ENCODE measurements around the gene TMPRSS9.
"Not testable (repeated sequence)": the region's sequence is repeated elsewhere in the genome, so short reads cannot be mapped to it uniquely, and the experiment has no call there.

Gene TMPRSS9

DNA sequence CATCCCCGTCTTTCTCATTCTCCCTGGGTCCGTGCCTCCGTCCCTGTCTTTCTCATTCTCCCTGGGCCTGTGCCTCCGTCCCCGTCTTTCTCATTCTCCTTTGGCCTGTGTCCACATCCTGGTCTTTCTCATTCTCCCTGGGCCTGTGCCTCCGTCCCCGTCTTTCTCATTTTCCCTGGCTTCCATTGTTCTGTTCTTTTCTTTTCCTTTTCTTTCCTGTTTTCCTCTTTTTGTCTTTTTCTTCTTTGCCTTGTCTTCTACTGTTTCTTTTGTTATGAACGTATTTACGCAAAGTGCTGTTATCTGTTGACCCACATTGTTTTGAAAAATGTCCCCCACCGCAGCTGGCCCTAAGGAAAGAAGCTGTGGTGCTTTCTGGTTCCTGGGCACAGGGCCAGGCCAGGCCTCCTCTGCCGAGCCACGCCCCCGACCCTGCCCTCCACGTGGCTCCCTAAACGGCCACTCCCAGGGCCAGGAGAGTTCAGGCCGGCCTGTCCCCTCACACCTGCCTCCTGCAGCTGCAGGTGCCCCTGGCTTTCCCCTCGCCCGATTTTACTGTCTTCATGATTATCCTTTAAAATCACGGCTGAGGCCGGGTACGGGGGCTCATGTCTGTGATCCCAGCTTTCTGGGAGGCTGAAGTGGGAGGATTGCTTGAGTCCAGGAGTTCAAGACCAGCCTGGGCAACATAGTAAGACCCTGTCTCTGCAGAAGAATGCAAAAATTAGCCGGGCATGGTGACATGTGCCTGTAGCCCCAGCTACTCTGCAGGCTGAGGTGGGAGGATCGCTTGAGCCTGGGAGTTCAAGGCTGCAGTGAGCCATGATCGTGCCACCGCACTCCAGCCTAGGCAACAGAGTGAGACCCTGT, 14.0 kb upstream of the TMPRSS9 start:
- H3K18ac ChIP-seq (ENCODE audit: low read length): no peak overlapping the region
- H3K4me1 ChIP-seq (ENCODE audit: control insufficient read depth in 2 of 2, insufficient read depth in 1 of 2, low read depth in 1 of 2, low read length in 2 of 2): no peaks in the 10 kb centered on the region
- H3K9me3 ChIP-seq (replicated peaks in 1 of 2; ENCODE audit: control insufficient read depth in 2 of 2, insufficient read depth in 1 of 2, low read depth in 1 of 2, low read length in 2 of 2): no peaks in the 10 kb centered on the region
- H3K23ac ChIP-seq (ENCODE audit: low read depth, low read length, poor library complexity): no peak overlapping the region
- H3K79me1 ChIP-seq (ENCODE audit: low read depth, low read length): peaks cover 5% of the 10 kb centered on the region
- no peaks in the 10 kb centered on the region for H3K27me3 ChIP-seq (ENCODE audit: control insufficient read depth in 3 of 3, insufficient read depth in 3 of 3, low read depth in 1 of 3, low read length in 3 of 3)
- H3K4me3 ChIP-seq (ENCODE audit: low read length in 2 of 2): no peak overlapping the region
- no peak overlapping the region for H2BK120ac ChIP-seq (ENCODE audit: low read depth, low read length)
- no peak overlapping the region for H3K9ac ChIP-seq (ENCODE audit: low read depth, low read length, poor library complexity)
- no peak overlapping the region for H4K8ac ChIP-seq (ENCODE audit: low read depth, low read length)
- no peak overlapping the region for H2AFZ ChIP-seq (ENCODE audit: low read length)
- no peak for DNase-seq (ENCODE audit: low spot score)
- peaks cover 17 to 52% of the 10 kb centered on the region in 2 donors for H3K36me3 ChIP-seq (replicated peaks in 1 of 2; ENCODE audit: control insufficient read depth in 2 of 2, insufficient read depth in 2 of 2, low read length in 2 of 2)
- no peak overlapping the region for H2BK15ac ChIP-seq (ENCODE audit: low read length)
- no peak overlapping the region for H3K14ac ChIP-seq (ENCODE audit: low read length)
- H2AK5ac ChIP-seq (ENCODE audit: low read depth, low read length): no peak overlapping the region
- H3K4ac ChIP-seq (ENCODE audit: low read length): no peak overlapping the region
- no peak overlapping the region for H4K91ac ChIP-seq (ENCODE audit: low read depth, low read length, poor library complexity)
- no peak overlapping the region for H3K4me2 ChIP-seq (ENCODE audit: insufficient read depth, low read length, poor library complexity, severe bottlenecking)
- H2BK12ac ChIP-seq (ENCODE audit: low read length): no peak overlapping the region
- H3K27ac ChIP-seq (replicated peaks; ENCODE audit: low read length): no peak overlapping the region
- no CpG with 5 or more reads among the region's 25 CpGs for WGBS, 2 donors (ENCODE audit: extremely low coverage in 2 of 2, insufficient read length in 2 of 2, insufficient replicate concordance in 1 of 2)
- no peak overlapping the region for H2BK5ac ChIP-seq (ENCODE audit: low read length)

DNA sequence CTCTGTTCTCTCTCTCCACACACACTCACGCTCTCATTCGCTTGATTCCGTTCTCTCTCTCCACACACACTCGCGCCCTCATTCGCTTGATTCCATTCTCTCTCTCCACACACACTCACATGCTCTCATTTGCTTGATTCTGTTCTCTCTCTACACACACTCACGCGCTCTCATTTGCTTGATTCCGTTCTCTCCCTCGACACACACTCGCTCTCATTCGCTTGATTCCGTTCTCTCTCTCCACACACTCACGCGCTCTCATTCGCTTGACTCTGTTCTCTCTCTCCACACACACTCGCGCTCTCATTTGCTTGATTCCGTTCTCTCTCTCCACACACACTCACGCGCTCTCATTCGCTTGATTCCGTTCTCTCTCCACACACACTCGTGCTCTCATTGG, 10.2 kb upstream of the TMPRSS9 start:
- not testable (repeated sequence) for H3K27me3 ChIP-seq (ENCODE audit: control insufficient read depth in 3 of 3, insufficient read depth in 3 of 3, low read depth in 1 of 3, low read length in 3 of 3); H2BK15ac ChIP-seq (ENCODE audit: low read length); H2AK5ac ChIP-seq (ENCODE audit: low read depth, low read length); H2BK12ac ChIP-seq (ENCODE audit: low read length); H3K4me2 ChIP-seq (ENCODE audit: insufficient read depth, low read length, poor library complexity, severe bottlenecking); H2BK5ac ChIP-seq (ENCODE audit: low read length); H3K79me1 ChIP-seq (ENCODE audit: low read depth, low read length); H4K8ac ChIP-seq (ENCODE audit: low read depth, low read length); H3K4ac ChIP-seq (ENCODE audit: low read length); H3K18ac ChIP-seq (ENCODE audit: low read length); H3K23ac ChIP-seq (ENCODE audit: low read depth, low read length, poor library complexity); H3K27ac ChIP-seq (replicated peaks; ENCODE audit: low read length); H4K91ac ChIP-seq (ENCODE audit: low read depth, low read length, poor library complexity); H2BK120ac ChIP-seq (ENCODE audit: low read depth, low read length); H3K4me1 ChIP-seq (ENCODE audit: control insufficient read depth in 2 of 2, insufficient read depth in 1 of 2, low read depth in 1 of 2, low read length in 2 of 2); DNase-seq (ENCODE audit: low spot score); H2AFZ ChIP-seq (ENCODE audit: low read length); H3K14ac ChIP-seq (ENCODE audit: low read length); H3K9me3 ChIP-seq (replicated peaks in 1 of 2; ENCODE audit: control insufficient read depth in 2 of 2, insufficient read depth in 1 of 2, low read depth in 1 of 2, low read length in 2 of 2)
- H3K9ac ChIP-seq (ENCODE audit: low read depth, low read length, poor library complexity): peak overlapping the region; percentile 70
- H3K4me3 ChIP-seq (ENCODE audit: low read length in 2 of 2): peak overlapping the region in 1 of 2 donors; percentile 39
- peaks cover 12 to 44% of the 10 kb centered on the region in 2 donors for H3K36me3 ChIP-seq (replicated peaks in 1 of 2; ENCODE audit: control insufficient read depth in 2 of 2, insufficient read depth in 2 of 2, low read length in 2 of 2)
- 98 to 100% methylated on average over 7 to 18 of the region's 24 CpGs for WGBS, 2 donors (ENCODE audit: extremely low coverage in 2 of 2, insufficient read length in 2 of 2, insufficient replicate concordance in 1 of 2)

DNA sequence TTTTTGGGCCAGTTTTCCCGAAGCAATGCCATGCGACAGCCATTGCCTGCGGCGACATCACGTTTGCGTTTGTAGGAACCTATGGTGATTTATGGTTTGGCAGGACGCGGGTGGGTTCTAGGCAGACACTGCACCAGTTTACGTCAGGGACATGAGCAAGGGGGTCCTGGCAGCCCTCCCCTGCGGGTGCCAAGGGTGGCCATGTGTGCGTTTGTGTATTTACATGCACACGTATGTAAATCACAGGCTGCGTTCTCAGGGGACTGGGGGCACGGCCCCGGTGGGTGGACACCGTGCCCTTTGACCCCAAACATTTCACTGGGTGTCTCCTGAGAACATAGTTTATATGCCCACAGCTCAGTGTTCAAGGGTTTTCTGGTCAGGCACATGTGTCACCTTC, 9.4 kb upstream of the TMPRSS9 start:
- Histone ChIP-seq H3K9ac (ENCODE audit: low read depth, low read length, poor library complexity) (no peak overlapping the region), H4K91ac (ENCODE audit: low read depth, low read length, poor library complexity) (no peak overlapping the region), H4K8ac (ENCODE audit: low read depth, low read length) (no peak overlapping the region), H2AK5ac (ENCODE audit: low read depth, low read length) (no peak overlapping the region), H3K14ac (ENCODE audit: low read length) (no peak overlapping the region), H3K18ac (ENCODE audit: low read length) (no peak overlapping the region), H2BK120ac (ENCODE audit: low read depth, low read length) (no peak overlapping the region), H3K4me1 (ENCODE audit: control insufficient read depth in 2 of 2, insufficient read depth in 1 of 2, low read depth in 1 of 2, low read length in 2 of 2) (no peaks in the 10 kb centered on the region), H3K23ac (ENCODE audit: low read depth, low read length, poor library complexity) (no peak overlapping the region), H3K36me3 (replicated peaks in 1 of 2; ENCODE audit: control insufficient read depth in 2 of 2, insufficient read depth in 2 of 2, low read length in 2 of 2) (peaks cover 9 to 35% of the 10 kb centered on the region in 2 donors), H3K4me3 (ENCODE audit: low read length in 2 of 2) (no peak overlapping the region), H2AFZ (ENCODE audit: low read length) (no peak overlapping the region), H3K4ac (ENCODE audit: low read length) (no peak overlapping the region), H3K79me1 (ENCODE audit: low read depth, low read length) (peaks cover 2% of the 10 kb centered on the region), H3K27ac (replicated peaks; ENCODE audit: low read length) (no peak overlapping the region), H2BK5ac (ENCODE audit: low read length) (peak overlapping the region; percentile 87), H3K4me2 (ENCODE audit: insufficient read depth, low read length, poor library complexity, severe bottlenecking) (no peak overlapping the region), H2BK12ac (ENCODE audit: low read length) (no peak overlapping the region), H3K9me3 (replicated peaks in 1 of 2; ENCODE audit: control insufficient read depth in 2 of 2, insufficient read depth in 1 of 2, low read depth in 1 of 2, low read length in 2 of 2) (no peaks in the 10 kb centered on the region), H3K27me3 (ENCODE audit: control insufficient read depth in 3 of 3, insufficient read depth in 3 of 3, low read depth in 1 of 3, low read length in 3 of 3) (no peaks in the 10 kb centered on the region), H2BK15ac (ENCODE audit: low read length) (no peak overlapping the region)
- DNase-seq (ENCODE audit: low spot score): no peak
- no CpG with 5 or more reads among the region's 16 CpGs for WGBS, 2 donors (ENCODE audit: extremely low coverage in 2 of 2, insufficient read length in 2 of 2, insufficient replicate concordance in 1 of 2)

DNA sequence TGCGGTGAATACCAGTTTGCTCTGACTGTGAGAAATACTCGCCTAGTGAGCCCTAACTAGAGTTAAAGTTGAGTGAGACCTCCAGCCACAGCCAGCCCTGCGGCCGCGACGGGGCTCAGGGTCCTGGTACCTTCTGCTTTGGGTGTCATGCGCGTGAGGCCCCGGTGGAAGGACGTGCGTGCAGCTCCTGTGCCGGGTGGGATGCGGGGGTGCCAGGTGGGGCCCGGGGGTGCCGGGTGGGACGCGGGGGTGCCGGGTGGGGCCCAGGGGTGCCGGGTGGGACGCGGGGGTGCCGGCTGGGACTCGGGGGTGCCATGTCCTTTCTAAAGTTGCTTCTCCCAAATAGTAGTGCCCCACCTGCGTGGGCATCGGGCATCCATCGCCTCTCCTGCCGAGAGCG, 8.5 kb upstream of the TMPRSS9 start:
- no CpG with 5 or more reads among the region's 28 CpGs for WGBS, 2 donors (ENCODE audit: extremely low coverage in 2 of 2, insufficient read length in 2 of 2, insufficient replicate concordance in 1 of 2)

More for the DNA sequence above, 8.5 kb upstream of the TMPRSS9 start:
- H3K9me3 ChIP-seq (replicated peaks in 1 of 2; ENCODE audit: control insufficient read depth in 2 of 2, insufficient read depth in 1 of 2, low read depth in 1 of 2, low read length in 2 of 2): no peaks in the 10 kb centered on the region
- no peak overlapping the region for H3K9ac ChIP-seq (ENCODE audit: low read depth, low read length, poor library complexity)
- no peak overlapping the region for H4K8ac ChIP-seq (ENCODE audit: low read depth, low read length)
- H3K14ac ChIP-seq (ENCODE audit: low read length): peak overlapping the region; percentile 38
- no peak overlapping the region for H4K91ac ChIP-seq (ENCODE audit: low read depth, low read length, poor library complexity)
- H2AFZ ChIP-seq (ENCODE audit: low read length): no peak overlapping the region
- no peak overlapping the region for H2BK15ac ChIP-seq (ENCODE audit: low read length)
- peak overlapping the region; percentile 87 for H2BK5ac ChIP-seq (ENCODE audit: low read length)
- peaks cover 2% of the 10 kb centered on the region for H3K79me1 ChIP-seq (ENCODE audit: low read depth, low read length)
- no peaks in the 10 kb centered on the region for H3K27me3 ChIP-seq (ENCODE audit: control insufficient read depth in 3 of 3, insufficient read depth in 3 of 3, low read depth in 1 of 3, low read length in 3 of 3)
- H3K18ac ChIP-seq (ENCODE audit: low read length): no peak overlapping the region
- no peak overlapping the region for H3K4me2 ChIP-seq (ENCODE audit: insufficient read depth, low read length, poor library complexity, severe bottlenecking)
- H2AK5ac ChIP-seq (ENCODE audit: low read depth, low read length): no peak overlapping the region
- H2BK12ac ChIP-seq (ENCODE audit: low read length): no peak overlapping the region
- H3K36me3 ChIP-seq (replicated peaks in 1 of 2; ENCODE audit: control insufficient read depth in 2 of 2, insufficient read depth in 2 of 2, low read length in 2 of 2): peaks cover 9 to 26% of the 10 kb centered on the region in 2 donors
- H3K23ac ChIP-seq (ENCODE audit: low read depth, low read length, poor library complexity): peak overlapping the region; percentile 89
- no peak for DNase-seq (ENCODE audit: low spot score)
- H2BK120ac ChIP-seq (ENCODE audit: low read depth, low read length): no peak overlapping the region
- H3K4me1 ChIP-seq (ENCODE audit: control insufficient read depth in 2 of 2, insufficient read depth in 1 of 2, low read depth in 1 of 2, low read length in 2 of 2): no peaks in the 10 kb centered on the region
- no peak overlapping the region for H3K27ac ChIP-seq (replicated peaks; ENCODE audit: low read length)
- no peak overlapping the region for H3K4ac ChIP-seq (ENCODE audit: low read length)
- H3K4me3 ChIP-seq (ENCODE audit: low read length in 2 of 2): no peak overlapping the region
